Body of pancreas (tissue), 4 donors: ENCODE results near the gene C1orf116. TPM values are rescaled to one million over a fixed set of nuclear protein-coding genes. Genes with fewer than 3 reads are reported as not detected.

Experiments
- ATAC-seq: fragments of 150-250 bp; one replicate; pipeline ENCODE4 v1.9.1; 2016
- DNase-seq, 4 donors: peaks; one replicate each; pipeline ENCODE4 v3.0.0-alpha.2; 2019
- H3K27ac ChIP-seq, 4 donors: fragments of 200-600 bp; sonication (generic); 1 replicate in 3 of 4; 2 replicates in 1 of 4; pipeline versions ENCODE4 v1.5.1 to v1.6.1; 2016 to 2019; ENCODE audit warnings: mild to moderate bottlenecking in 1 of 4, mixed read lengths in 1 of 4, moderate library complexity in 1 of 4
- H3K27me3 ChIP-seq, 2 donors: fragments of 200-600 bp; sonication (generic); one replicate each; pipeline ENCODE4 v1.6.0; 2016; ENCODE audit warnings: mild to moderate bottlenecking in 1 of 2
- H3K36me3 ChIP-seq, 2 donors: fragments of 200-600 bp; sonication (generic); replicated peaks in 1 of 2; 2 replicates each; pipeline ENCODE4 v1.5.1; 2016; ENCODE audit warnings: low read depth in 2 of 2; ENCODE audit not compliant: insufficient read depth in 1 of 2
- H3K4me1 ChIP-seq: fragments of 200-600 bp; sonication (generic); one replicate; pipeline ENCODE4 v1.6.0; 2016
- H3K4me3 ChIP-seq, 2 donors: fragments of 200-600 bp; sonication (generic); 1 replicate in 1 of 2; 2 replicates in 1 of 2; pipeline ENCODE4 v1.5.1; 2016 to 2019
- H3K9me3 ChIP-seq, 3 donors: fragments of 200-600 bp; sonication (generic); 1 replicate in 2 of 3; 2 replicates in 1 of 3; pipeline ENCODE4 v1.5.1; 2016
- CTCF ChIP-seq, 7 experiments: fragments of 450-650 bp in 4 of 7; fragments of 200-600 bp in 3 of 7; sonication (generic) in 3 of 7; IDR thresholded peaks; one replicate each; pipeline ENCODE4 v1.5.1; 2016 to 2019; ENCODE audit warnings: antibody characterized with exemption in 7 of 7
- POLR2A ChIP-seq, 3 donors: fragments of 450-650 bp; IDR thresholded peaks; one replicate each; pipeline ENCODE4 v1.6.1; 2016; ENCODE audit warnings: antibody characterized with exemption in 3 of 3, mild to moderate bottlenecking in 2 of 3
- WGBS, 2 donors: methylation state at CpG; one replicate each; pipeline ENCODE4 v1.1.5; 2017; 5-methylcytosine and 5-hydroxymethylcytosine counted together
- intact Hi-C: fragments of 100-400 bp; cut with DNase I; formaldehyde crosslinking; loops from one replicate; pipeline ENCODE4 v1.15.1; 2023
- total RNA-seq, 2 donors: library from RNA; depleted of rRNA; stranded (reverse); fragments of >200 nt; gene quantifications; one replicate each; pipeline ENCODE4 v1.1.0, GENCODE V29; 2016

Gene C1orf116
- total RNA-seq, 2 donors from 2014 or later = 11.2 to 23.3 TPM

- ATAC-seq (no peak), DNase-seq (no peak)
- peaks cover 0 to 4% of the 10 kb centered on the region in 2 donors for H3K36me3 ChIP-seq
- intact Hi-C loops = no loop called here
- H3K4me1 ChIP-seq = peaks cover 75% of the 10 kb centered on the region
- H3K27me3 ChIP-seq = no peaks in the 10 kb centered on the region
- no peak overlapping the region for H3K4me3 ChIP-seq
- TF ChIP-seq POLR2A (IDR thresholded peaks at IDR 0.05) = no peak
- no peak for TF ChIP-seq CTCF (IDR thresholded peaks at IDR 0.05)
- H3K27ac ChIP-seq = peak overlapping the region in 3 of 4 donors; percentile 19 to 42 (median 38)
- no peaks in the 10 kb centered on the region for H3K9me3 ChIP-seq
- WGBS, 2 donors = 67 to 75% methylated on average over 7 to 8 of the region's 8 CpGs
These were observed 11.3 kb downstream of the C1orf116 start for GRCh38 chr1:207021139-207021861.

- WGBS, 2 donors = 70 to 89% methylated on average over 4 of the region's 4 CpGs
- Histone ChIP-seq H3K27me3 (no peaks in the 10 kb centered on the region), H3K36me3 (peaks cover 0 to 4% of the 10 kb centered on the region in 2 donors), H3K4me1 (peaks cover 69% of the 10 kb centered on the region), H3K9me3 (no peaks in the 10 kb centered on the region), H3K27ac (peak overlapping the region in 2 of 4 donors; percentile 38 to 42), H3K4me3 (no peak overlapping the region)
- intact Hi-C loops = no loop called here
- ATAC-seq (no peak), DNase-seq (no peak)
- TF ChIP-seq CTCF (IDR thresholded peaks at IDR 0.05) (no peak), POLR2A (IDR thresholded peaks at IDR 0.05) (no peak)
These were observed 11.8 kb downstream of the C1orf116 start for GRCh38 chr1:207020709-207021107.

- H3K4me3 ChIP-seq = no peak overlapping the region
- TF ChIP-seq POLR2A (IDR thresholded peaks at IDR 0.05) (no peak), CTCF (IDR thresholded peaks at IDR 0.05) (no peak)
- WGBS, 2 donors = 79 to 89% methylated on average over 9 of the region's 9 CpGs
- peak overlapping the region in 1 of 4 donors; percentile 38 for H3K27ac ChIP-seq
- intact Hi-C loops = no loop called here
- DNase-seq (no peak), ATAC-seq (no peak)
- peaks cover 0 to 4% of the 10 kb centered on the region in 2 donors for H3K36me3 ChIP-seq
- H3K27me3 ChIP-seq = no peaks in the 10 kb centered on the region
- H3K4me1 ChIP-seq = peaks cover 64% of the 10 kb centered on the region
- H3K9me3 ChIP-seq = no peaks in the 10 kb centered on the region
These were observed 12.4 kb downstream of the C1orf116 start for GRCh38 chr1:207020065-207020708.

- DNase-seq = no peak
- H3K4me1 ChIP-seq = peaks cover 60% of the 10 kb centered on the region
- TF ChIP-seq CTCF (IDR thresholded peaks at IDR 0.05) = no peak
- no peak for TF ChIP-seq POLR2A (IDR thresholded peaks at IDR 0.05)
- H3K9me3 ChIP-seq = no peaks in the 10 kb centered on the region
- H3K27ac ChIP-seq = peak overlapping the region in 1 of 4 donors; percentile 38
- 44 to 48% methylated on average over 2 of the region's 2 CpGs for WGBS, 2 donors
- intact Hi-C loops = no loop called here
- ATAC-seq = no peak
- H3K27me3 ChIP-seq = no peaks in the 10 kb centered on the region
- no peak overlapping the region for H3K4me3 ChIP-seq
- peaks cover 0 to 4% of the 10 kb centered on the region in 2 donors for H3K36me3 ChIP-seq
These were observed 12.9 kb downstream of the C1orf116 start for GRCh38 chr1:207019661-207020060.
